ENCODE data around the gene RMND5B. TPM values are rescaled to one million over a fixed set of nuclear protein-coding genes. Genes with fewer than 3 reads are reported as not detected.

Gene RMND5B
- total and polyA plus RNA-seq, 2 of the 13 experiments (the other 11 are each of a cell fraction or from before 2014, with no cell fraction given) = 18.6 to 20.4 TPM

DNA sequence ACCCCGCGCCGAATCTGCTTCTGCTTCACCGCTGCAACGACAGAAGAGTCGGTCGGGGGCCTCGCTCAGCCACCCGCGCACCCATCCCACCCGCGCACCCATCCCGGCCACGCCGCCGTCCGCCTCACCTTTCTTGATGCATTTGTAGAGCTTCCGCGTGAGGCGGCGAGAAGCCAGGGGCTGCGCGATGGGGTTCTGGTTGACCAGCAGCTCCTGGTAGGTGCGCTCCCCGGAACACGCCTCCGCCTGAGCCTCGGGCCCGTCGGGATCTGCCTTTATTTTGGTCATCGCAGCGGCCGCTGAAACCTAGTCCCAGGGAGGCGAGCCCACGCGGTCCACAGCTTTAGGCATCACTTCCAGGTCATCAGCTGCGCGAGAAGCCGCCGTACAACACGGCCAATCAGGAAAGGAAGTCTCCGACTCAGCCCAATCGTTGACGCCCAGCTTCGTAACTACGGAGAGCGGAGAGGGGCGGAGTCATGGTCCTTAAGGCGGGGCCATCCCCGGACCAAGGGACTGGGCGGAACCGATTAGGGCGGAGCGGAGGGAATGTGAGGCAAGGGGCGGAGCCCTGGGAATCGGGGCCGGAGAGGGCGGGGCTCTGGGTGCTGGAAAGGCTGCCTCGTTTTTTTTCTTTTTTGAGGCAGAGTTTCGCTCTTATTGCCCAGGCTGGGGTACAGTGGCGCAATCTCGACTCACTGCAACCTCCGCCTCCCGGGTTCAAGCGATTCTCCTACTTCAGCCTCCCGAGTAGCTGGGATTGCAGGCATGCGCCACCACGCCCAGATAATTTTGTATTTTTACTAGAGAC lies 22.9 kb downstream of the RMND5B start, which contains the start of gene NHP2 (continued):
- TF ChIP-seq, protein P1, sequence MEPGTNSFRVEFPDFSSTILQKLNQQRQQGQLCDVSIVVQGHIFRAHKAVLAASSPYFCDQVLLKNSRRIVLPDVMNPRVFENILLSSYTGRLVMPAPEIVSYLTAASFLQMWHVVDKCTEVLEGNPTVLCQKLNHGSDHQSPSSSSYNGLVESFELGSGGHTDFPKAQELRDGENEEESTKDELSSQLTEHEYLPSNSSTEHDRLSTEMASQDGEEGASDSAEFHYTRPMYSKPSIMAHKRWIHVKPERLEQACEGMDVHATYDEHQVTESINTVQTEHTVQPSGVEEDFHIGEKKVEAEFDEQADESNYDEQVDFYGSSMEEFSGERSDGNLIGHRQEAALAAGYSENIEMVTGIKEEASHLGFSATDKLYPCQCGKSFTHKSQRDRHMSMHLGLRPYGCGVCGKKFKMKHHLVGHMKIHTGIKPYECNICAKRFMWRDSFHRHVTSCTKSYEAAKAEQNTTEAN (CRISPR knock-in tag; conservative IDR thresholded peaks at IDR 0.05) = no peak
- no peak for TF ChIP-seq ZNF264 (CRISPR knock-in tag; IDR thresholded peaks at IDR 0.05)
- TF ChIP-seq CBX5 (CRISPR knock-in tag; IDR thresholded peaks at IDR 0.05; ENCODE audit: borderline replicate concordance) = peak; percentile 34; the same call in 1 of the 2 replicates
- TF ChIP-seq HMGXB3 (CRISPR knock-in tag; IDR thresholded peaks at IDR 0.05; ENCODE audit: borderline replicate concordance) = 0 out of 2 replicates have a peak, but pooled peaks have one; percentile 50
- TF ChIP-seq ZNF543 (CRISPR knock-in tag; IDR thresholded peaks at IDR 0.05) = no peak
- TF ChIP-seq ZNF329 (CRISPR knock-in tag; IDR thresholded peaks at IDR 0.05; ENCODE audit: low read depth) = no peak
- TF ChIP-seq ZBTB42 (CRISPR knock-in tag; IDR thresholded peaks at IDR 0.05) = no peak
- TF ChIP-seq ZBTB37 (CRISPR knock-in tag; IDR thresholded peaks at IDR 0.05) = no peak
- TF ChIP-seq ZNF816 (CRISPR knock-in tag; IDR thresholded peaks at IDR 0.05; ENCODE audit: borderline replicate concordance) = no peak
- TF ChIP-seq SETDB1 (CRISPR knock-in tag; IDR thresholded peaks at IDR 0.05; ENCODE audit: borderline replicate concordance) = no peak
- peak; percentile 54 for TF ChIP-seq GABPA (IDR thresholded peaks at IDR 0.05; ENCODE audit: low read depth, low read length)
- TF ChIP-seq GABPA (CRISPR knock-in tag; IDR thresholded peaks at IDR 0.05; ENCODE audit: low read depth) = peak; percentile 86
- no peak for TF ChIP-seq ZFP36L1 (CRISPR knock-in tag; IDR thresholded peaks at IDR 0.05)
- TF ChIP-seq CBFB (CRISPR knock-in tag; IDR thresholded peaks at IDR 0.05) = peak; percentile 56; the same call in 1 of the 2 replicates
- no peak for TF ChIP-seq ZNF7 (CRISPR knock-in tag; IDR thresholded peaks at IDR 0.05)
- TF ChIP-seq, protein P2, sequence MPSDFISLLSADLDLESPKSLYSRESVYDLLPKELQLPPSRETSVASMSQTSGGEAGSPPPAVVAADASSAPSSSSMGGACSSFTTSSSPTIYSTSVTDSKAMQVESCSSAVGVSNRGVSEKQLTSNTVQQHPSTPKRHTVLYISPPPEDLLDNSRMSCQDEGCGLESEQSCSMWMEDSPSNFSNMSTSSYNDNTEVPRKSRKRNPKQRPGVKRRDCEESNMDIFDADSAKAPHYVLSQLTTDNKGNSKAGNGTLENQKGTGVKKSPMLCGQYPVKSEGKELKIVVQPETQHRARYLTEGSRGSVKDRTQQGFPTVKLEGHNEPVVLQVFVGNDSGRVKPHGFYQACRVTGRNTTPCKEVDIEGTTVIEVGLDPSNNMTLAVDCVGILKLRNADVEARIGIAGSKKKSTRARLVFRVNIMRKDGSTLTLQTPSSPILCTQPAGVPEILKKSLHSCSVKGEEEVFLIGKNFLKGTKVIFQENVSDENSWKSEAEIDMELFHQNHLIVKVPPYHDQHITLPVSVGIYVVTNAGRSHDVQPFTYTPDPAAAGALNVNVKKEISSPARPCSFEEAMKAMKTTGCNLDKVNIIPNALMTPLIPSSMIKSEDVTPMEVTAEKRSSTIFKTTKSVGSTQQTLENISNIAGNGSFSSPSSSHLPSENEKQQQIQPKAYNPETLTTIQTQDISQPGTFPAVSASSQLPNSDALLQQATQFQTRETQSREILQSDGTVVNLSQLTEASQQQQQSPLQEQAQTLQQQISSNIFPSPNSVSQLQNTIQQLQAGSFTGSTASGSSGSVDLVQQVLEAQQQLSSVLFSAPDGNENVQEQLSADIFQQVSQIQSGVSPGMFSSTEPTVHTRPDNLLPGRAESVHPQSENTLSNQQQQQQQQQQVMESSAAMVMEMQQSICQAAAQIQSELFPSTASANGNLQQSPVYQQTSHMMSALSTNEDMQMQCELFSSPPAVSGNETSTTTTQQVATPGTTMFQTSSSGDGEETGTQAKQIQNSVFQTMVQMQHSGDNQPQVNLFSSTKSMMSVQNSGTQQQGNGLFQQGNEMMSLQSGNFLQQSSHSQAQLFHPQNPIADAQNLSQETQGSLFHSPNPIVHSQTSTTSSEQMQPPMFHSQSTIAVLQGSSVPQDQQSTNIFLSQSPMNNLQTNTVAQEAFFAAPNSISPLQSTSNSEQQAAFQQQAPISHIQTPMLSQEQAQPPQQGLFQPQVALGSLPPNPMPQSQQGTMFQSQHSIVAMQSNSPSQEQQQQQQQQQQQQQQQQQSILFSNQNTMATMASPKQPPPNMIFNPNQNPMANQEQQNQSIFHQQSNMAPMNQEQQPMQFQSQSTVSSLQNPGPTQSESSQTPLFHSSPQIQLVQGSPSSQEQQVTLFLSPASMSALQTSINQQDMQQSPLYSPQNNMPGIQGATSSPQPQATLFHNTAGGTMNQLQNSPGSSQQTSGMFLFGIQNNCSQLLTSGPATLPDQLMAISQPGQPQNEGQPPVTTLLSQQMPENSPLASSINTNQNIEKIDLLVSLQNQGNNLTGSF (CRISPR knock-in tag; IDR thresholded peaks at IDR 0.05) = no peak
- TF ChIP-seq JARID2 (CRISPR knock-in tag; IDR thresholded peaks at IDR 0.05; ENCODE audit: insufficient replicate concordance) = no peak

Data from HepG2 (cell line).